Superior temporal gyrus (tissue), 1 donor: ENCODE results near the gene AHSP.
"Not testable (repeated sequence)": the region's sequence is repeated elsewhere in the genome, so short reads cannot be mapped to it uniquely, and the experiment has no call there.

Source experiments
- DNase-seq: peaks from one replicate; pipeline ENCODE4 v3.0.0-alpha.2; 2016; ENCODE audit errors: extremely low spot score

AHSP gene

DNA sequence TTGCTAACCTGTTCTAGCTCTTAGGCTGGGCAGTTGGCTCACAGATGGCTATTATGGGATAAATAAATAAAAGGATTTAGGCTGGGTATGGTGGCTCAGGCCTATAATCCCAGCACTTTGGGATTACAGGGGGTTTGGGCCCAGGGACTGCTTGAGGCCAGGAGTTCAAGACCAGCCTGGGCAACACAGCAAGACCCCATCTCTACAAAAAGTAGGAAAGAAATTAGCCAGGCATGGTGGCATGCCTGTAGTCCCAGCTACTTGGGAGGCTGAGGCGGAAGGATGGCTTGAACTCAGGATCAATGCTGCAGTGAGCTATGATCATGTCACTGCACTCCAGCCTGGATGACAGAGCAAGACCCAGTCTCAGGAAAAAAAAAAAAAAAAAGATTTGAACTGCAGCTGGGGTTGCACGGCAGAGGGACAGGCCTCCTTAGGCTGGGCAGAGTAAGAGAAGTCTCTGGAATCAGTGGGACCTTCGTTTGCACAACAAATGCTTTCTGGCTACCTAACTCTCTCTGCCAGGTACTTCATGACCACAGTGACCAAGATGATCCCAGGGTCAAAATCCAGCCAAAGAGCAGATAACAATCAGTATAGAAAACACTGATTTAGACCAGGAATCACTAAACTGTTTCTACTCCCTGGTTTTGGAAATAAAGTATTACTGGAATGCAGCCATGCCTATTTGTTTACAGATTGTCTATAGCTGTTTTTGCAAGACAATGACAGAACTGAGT lies 26.3 kb upstream of the AHSP start:
- no peak for DNase-seq

DNA sequence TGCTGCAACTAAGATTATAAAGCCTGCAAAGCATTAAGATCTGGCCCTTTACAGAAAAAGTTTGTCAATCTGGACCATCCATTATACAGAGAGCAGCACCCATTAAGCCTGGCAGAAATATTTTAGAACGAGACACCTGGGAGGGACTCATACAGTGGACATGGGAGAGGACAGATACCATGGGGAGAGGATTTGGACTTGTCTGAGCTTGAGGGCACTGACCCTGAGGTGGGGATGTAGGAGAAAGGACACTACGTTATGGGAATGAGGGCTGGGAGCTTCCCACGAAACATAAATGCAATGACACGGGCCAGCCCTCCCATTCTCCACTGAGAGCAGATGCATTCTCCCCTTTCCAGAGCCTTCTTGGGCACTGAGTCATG lies 25.7 kb upstream of the AHSP start:
- DNase-seq = no peak

GRCh38 chr16:31502981-31503380 lies 24.7 kb upstream of the AHSP start:
- DNase-seq = no peak

GRCh38 chr16:31503555-31503954 lies 24.1 kb upstream of the AHSP start:
- DNase-seq = not testable (repeated sequence)

GRCh38 chr16:31504159-31504558 lies 23.5 kb upstream of the AHSP start:
- DNase-seq = no peak

- DNase-seq = no peak
Measured at GRCh38 chr16:31505483-31505882, 22.2 kb upstream of the AHSP start.

GRCh38 chr16:31507617-31507928 lies 20.1 kb upstream of the AHSP start:
- no peak for DNase-seq

DNA sequence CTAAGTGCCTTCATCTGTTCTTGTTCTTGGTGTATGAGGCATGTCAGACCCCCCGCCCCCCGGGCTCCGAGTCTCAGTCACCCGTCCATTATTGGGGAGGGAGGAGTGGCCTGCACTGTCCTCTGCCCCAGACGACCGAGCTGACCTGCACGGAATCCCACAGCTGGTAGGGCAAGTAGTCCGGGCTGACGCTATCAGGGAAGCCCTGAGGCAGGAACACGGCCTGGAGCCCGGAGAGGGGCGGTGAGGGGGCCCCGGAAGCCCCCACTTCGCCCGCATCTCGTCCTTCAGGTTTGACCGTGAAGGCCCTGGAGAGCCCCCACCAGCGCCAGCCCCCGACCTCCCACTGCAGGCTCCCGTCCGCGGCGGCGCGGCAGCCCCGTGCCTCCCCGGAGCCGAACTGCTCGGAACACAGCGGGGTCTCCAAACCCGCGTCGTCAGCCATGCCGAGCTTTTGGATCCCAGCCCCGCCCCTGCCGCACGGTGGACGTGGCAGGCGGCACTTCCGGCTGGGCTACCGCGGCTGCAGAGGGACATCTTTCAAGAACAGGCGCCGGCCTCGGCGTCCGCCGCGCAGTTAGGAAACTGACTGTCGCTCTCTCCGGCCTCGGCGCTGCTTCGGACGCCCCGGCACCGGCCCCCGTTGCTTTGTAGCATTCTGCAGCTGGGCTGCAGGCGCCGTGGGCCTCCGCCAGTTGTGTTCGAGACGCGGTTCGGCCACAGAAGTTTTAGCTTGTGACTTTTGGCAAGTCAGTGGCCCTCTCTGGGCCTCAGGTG lies 19.6 kb upstream of the AHSP start, which contains the start of gene RUSF1:
Gene RUSF1 (minus strand): TSS at position 463 of the 777 bp plus-strand sequence. CDS start 18 bp downstream, at position 445.
- peak; percentile 93 for DNase-seq

DNA sequence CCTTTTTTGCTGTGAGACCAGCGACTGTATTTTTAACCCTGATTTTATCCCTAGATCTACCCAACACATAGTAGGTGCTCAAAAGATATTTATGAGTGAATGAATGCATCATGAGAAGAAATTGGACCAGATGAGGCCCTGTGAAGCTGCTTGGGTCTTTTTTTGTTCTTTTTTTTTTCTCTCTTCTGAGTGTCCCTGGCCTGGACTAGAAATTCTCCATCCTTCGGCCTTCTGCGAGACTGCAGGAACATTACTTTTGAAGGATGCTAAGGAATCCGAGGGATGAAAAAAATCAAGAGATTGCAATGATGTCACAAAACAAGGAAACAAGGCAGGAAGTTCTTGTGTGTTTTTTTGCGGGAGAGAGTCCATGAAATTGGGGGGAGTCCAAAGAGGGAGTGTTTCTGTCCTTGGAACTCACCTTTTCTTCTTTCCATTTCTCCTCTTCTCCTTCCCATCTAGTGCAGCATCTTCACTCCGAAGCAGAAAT lies 18.9 kb upstream of the AHSP start:
- DNase-seq = no peak

DNA sequence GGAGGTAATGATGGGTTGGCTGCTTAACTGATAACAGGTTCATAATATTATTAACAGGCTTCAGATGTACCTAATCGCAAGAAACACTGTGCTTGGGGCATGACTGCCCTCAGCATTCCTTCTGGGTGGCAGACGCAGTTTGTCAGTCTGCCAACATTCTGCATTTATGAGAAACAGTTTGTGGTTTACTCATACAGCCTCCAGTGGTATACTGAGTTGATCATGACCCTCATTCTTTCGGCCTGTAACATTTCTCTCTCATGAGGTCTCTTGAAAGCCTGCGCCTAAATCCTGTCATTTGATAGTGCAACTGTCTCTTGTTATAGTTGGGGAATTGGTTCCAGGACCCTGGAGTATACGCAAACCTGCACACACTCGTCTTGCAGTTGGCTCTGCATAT lies 14.6 kb upstream of the AHSP start:
- no peak for DNase-seq

- no peak for DNase-seq
Measured at GRCh38 chr16:31513884-31514283, 13.8 kb upstream of the AHSP start.

DNA sequence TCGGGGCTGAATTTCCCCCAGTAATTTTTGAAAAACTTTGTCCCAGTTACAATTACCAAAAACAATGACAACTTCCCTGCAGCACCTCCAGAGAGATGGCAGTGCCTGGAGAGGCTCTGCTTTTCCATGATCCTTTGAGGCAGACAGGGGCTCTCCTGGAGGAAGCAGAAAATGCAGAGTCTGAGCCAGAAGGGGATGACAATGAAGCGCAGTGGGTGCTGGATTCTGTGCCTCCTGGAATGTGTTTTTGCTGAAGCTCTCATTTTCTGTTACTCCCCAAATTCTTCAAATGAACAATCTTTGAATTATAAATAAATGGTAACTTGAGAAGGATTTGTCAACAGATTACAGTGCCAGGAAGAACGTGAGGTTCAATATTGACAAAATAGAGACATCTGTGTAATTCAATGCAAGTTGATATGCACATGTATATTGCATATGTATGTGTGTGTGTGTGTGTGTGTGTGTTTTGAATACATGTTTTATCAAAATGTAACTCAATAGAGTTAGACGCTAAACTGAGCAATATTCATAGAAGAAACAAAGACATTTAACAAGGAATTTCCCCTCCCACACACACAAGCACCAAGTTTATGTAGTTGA lies 9.8 kb upstream of the AHSP start:
- DNase-seq = no peak

DNA sequence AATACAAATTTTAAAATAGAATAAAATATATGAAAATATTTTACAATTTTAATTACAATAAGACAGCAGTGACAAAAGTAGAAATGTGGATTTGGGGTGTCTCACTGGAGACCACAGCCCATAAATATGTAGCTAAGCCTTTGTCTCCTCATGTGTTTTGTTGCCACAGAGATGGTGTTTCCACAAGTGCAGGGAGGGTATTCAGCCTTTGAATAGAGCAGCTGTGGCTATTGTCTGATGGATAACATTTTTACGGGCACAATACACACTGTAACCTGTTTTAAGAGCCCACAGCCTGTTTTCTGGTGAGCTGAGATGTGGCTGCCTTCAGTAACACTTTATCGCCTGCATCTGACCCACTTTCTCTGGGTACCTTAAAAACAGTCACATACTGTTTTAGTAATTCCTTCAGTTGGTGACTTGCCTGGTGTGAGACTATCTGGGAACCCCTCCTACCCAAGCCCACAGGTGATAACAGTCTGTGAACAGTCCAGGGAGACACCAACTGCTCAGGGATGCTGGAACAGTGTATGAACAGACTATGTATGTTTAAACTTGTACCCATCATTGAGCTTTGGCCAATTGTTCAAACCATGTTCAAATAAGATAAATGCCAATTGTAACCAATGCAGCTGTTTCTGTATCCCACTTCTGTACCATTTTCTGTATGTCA lies 7.8 kb upstream of the AHSP start:
- no peak for DNase-seq

DNA sequence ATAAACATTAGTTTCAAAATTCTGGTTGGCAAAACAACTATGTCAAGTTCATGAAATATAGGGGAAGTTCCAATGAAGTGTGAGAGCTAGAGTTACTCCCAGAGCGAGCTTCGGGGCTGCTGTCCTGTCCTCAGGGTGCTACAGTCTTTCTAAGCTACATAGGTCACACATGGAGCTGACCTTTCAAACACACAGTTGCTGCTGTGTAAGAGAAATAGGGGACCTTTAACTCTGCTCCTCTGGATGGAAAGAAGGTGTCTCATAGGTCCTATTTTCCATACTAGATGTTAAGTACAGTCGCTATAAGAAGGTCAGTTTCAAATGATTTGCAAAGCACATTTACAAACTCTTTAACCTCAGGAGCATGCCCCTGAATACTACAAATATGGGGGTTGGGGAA lies 6.3 kb upstream of the AHSP start:
- no peak for DNase-seq

DNA sequence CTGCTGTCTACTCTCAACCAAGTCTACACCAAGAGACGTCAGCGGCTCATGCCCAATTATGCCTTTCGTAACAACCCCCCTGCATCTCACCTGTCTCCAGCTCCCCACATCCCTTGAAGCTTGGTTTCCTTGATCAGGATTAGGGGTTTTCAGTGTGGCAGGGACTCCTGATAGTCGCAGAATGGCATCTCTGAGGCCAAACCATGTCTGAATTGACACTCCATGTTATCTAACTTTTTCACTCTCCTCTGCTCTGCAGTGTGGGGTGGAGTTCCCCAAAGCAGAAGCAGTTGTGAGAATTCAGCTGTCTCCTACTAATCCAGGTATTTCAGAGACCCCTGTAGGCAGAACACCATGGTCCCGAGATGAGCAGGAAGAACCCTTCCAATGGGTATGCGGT lies 5.6 kb upstream of the AHSP start:
- DNase-seq = no peak

DNA sequence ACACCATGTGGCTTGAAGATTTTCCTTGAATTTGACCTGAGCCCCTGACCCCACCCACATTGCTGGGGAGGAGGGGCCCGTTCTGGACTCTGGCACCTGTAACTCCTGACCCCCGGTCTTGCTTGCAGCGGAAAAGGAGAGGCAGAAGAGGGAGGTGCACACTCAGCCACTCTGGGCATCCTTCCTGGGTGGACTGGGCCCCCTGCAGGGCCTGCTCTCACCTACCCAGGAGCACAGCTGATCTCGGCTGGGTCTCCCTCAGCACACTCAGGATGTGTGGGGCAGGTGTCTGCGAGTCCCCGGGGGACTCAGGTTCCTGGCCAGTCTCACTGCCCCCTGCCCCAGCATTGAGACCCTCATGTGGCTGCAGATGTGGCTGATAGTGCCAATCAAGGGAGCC lies 3.9 kb upstream of the AHSP start:
- not testable (repeated sequence) for DNase-seq

DNA sequence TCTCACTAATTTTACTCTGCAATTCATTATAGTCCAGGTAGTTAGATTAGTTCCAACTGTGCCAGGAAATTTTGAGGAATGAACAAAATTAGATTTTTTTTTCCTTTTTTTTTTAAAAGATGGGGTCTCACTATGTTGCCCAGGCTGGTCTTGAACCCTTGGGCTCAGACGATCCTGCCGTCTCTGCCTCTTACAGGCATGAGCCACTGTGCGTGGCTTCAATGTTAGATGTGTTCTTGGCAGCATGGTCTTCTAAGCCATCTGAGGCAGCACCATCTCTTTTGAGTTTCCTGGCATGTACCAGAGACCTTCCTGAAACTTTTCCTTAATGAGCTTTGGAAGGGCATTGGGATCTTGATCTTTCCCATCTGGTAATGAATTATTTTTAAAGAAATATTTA lies 2.6 kb upstream of the AHSP start:
- no peak for DNase-seq

- DNase-seq = no peak
Measured at GRCh38 chr16:31528523-31529107, 915 bp downstream of the AHSP start.

GRCh38 chr16:31529108-31529936 lies 1.6 kb downstream of the AHSP start:
- DNase-seq = no peak

- no peak for DNase-seq
Measured at GRCh38 chr16:31529937-31530312, 2.2 kb downstream of the AHSP start.

DNA sequence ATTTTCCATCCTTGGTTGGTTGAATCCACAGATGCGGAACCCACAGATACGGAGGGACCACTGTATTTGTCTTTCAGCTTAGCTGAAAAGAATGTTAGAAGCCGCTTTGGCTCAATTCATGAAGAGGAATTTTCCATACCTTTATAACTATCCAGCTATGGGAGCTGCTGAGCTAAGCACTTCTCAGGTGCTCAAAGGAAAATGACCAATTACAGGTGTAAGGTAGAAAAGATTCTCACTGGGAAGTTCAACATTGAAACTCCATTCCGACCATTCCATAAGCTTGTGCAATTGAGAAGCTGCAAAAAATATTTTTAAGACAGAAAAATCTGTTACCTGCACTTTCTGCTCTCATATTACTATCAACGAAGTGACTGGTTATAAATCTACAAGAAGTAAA lies 2.7 kb downstream of the AHSP start:
- DNase-seq = no peak
